H1 (cell line): ENCODE measurements around the gene C5.

Source experiments
- CTCF ChIP-seq, 3 experiments: IDR thresholded peaks; 1 replicate in 2 of 3; 2 replicates in 1 of 3; pipeline versions ENCODE4 v1.5.1 to v1.6.1; 2011; ENCODE audit warnings: low read length in 3 of 3, mild to moderate bottlenecking in 3 of 3, inconsistent platforms in 2 of 3, low read depth in 1 of 3, moderate library complexity in 1 of 3; ENCODE audit not compliant: insufficient read depth in 1 of 3; ENCODE audit errors: control extremely low read depth in 1 of 3
- GABPA ChIP-seq: IDR thresholded peaks from 2 replicates; pipeline ENCODE4 v1.6.1; 2011; ENCODE audit warnings: mild to moderate bottlenecking, low read length, moderate library complexity, borderline replicate concordance; ENCODE audit not compliant: insufficient read depth
- RXRA ChIP-seq: IDR thresholded peaks from 2 replicates; pipeline ENCODE4 v1.6.1; 2011; ENCODE audit warnings: low read depth, mild to moderate bottlenecking, low read length, moderate library complexity; ENCODE audit not compliant: insufficient read depth

- TF ChIP-seq CTCF (IDR thresholded peaks at IDR 0.05; ENCODE audit: control extremely low read depth in 1 of 3, insufficient read depth in 1 of 3, low read depth in 1 of 3, low read length in 3 of 3) (no peak), RXRA (no peak), GABPA (no peak)
These were observed 3.5 kb upstream of the C5 start for GRCh38 chr9:121053544-121053943.
